ENCODE data around the gene DYSF. TPM values are rescaled to one million over a fixed set of nuclear protein-coding genes. Genes with fewer than 3 reads are reported as not detected.

Gene DYSF
- polyA plus RNA-seq, 1 donor (not counting 4 experiments of a cell fraction or from before 2014, with no cell fraction given), result 8.2 TPM

GRCh38 chr2:71704131-71704561 lies 250.8 kb downstream of the DYSF start:
- Histone ChIP-seq H3K27ac (ENCODE audit: control insufficient read depth, insufficient read depth, low read length) (no peak overlapping the region), H4K20me1 (ENCODE audit: control insufficient read depth, extremely low read depth, insufficient read depth, low read length) (no peaks in the 10 kb centered on the region), H3K27me3 (ENCODE audit: control insufficient read depth, extremely low read depth, insufficient read depth, low read length) (peaks cover 35% of the 10 kb centered on the region), H3K9me1 (ENCODE audit: control insufficient read depth, extremely low read depth, insufficient read depth, low read length) (no peaks in the 10 kb centered on the region), H3K4me1 (ENCODE audit: control insufficient read depth, extremely low read depth, insufficient read depth, low read length) (no peaks in the 10 kb centered on the region), H3K36me3 (ENCODE audit: control insufficient read depth in 2 of 2, extremely low read depth in 1 of 2, insufficient read depth in 2 of 2, low read length in 2 of 2) (no peaks in the 10 kb centered on the region), H3K4me2 (ENCODE audit: control insufficient read depth, extremely low read depth, insufficient read depth, low read depth, low read length) (no peak overlapping the region), H3K79me2 (ENCODE audit: control insufficient read depth, insufficient read depth, low read length) (no peaks in the 10 kb centered on the region), H3K9me3 (ENCODE audit: control insufficient read depth, low read depth, low read length) (no peaks in the 10 kb centered on the region), H2AFZ (ENCODE audit: control insufficient read depth, low read length) (no peak overlapping the region), H3K9ac (ENCODE audit: control insufficient read depth, extremely low read depth, insufficient read depth, low read length) (no peak overlapping the region), H3K4me3 (ENCODE audit: control insufficient read depth in 2 of 3, extremely low read depth in 1 of 3, insufficient read depth in 2 of 3, low read depth in 1 of 3, low read length in 3 of 3) (no peak overlapping the region)
- TF ChIP-seq, protein P1, sequence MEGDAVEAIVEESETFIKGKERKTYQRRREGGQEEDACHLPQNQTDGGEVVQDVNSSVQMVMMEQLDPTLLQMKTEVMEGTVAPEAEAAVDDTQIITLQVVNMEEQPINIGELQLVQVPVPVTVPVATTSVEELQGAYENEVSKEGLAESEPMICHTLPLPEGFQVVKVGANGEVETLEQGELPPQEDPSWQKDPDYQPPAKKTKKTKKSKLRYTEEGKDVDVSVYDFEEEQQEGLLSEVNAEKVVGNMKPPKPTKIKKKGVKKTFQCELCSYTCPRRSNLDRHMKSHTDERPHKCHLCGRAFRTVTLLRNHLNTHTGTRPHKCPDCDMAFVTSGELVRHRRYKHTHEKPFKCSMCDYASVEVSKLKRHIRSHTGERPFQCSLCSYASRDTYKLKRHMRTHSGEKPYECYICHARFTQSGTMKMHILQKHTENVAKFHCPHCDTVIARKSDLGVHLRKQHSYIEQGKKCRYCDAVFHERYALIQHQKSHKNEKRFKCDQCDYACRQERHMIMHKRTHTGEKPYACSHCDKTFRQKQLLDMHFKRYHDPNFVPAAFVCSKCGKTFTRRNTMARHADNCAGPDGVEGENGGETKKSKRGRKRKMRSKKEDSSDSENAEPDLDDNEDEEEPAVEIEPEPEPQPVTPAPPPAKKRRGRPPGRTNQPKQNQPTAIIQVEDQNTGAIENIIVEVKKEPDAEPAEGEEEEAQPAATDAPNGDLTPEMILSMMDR (optimal IDR thresholded peaks at IDR 0.05 in 1 of 3, IDR thresholded peaks at IDR 0.05 in 1 of 3, conservative IDR thresholded peaks at IDR 0.05 in 1 of 3; ENCODE audit: extremely low read depth in 1 of 3, insufficient read depth in 2 of 3, low read length in 3 of 3), result no peak
- no peak for TF ChIP-seq EZH2 (IDR thresholded peaks at IDR 0.05; ENCODE audit: low read length)
- dilution Hi-C loops (cut with MboI; ENCODE audit: extremely low pct_ligation_motif_present, low sequenced_read_pairs), result no loop called here
- DNase-seq (ENCODE audit: low read depth, low spot score) (no peak), FAIRE-seq (no peak)

- no peak overlapping the region for H3K4me2 ChIP-seq (ENCODE audit: control insufficient read depth, extremely low read depth, insufficient read depth, low read depth, low read length)
- dilution Hi-C loops (cut with MboI; ENCODE audit: extremely low pct_ligation_motif_present, low sequenced_read_pairs), result no loop called here
- DNase-seq (ENCODE audit: low read depth, low spot score) (no peak), FAIRE-seq (no peak)
- H4K20me1 ChIP-seq (ENCODE audit: control insufficient read depth, extremely low read depth, insufficient read depth, low read length), result no peaks in the 10 kb centered on the region
- H3K9me3 ChIP-seq (ENCODE audit: control insufficient read depth, low read depth, low read length), result no peaks in the 10 kb centered on the region
- H3K27me3 ChIP-seq (ENCODE audit: control insufficient read depth, extremely low read depth, insufficient read depth, low read length), result peaks cover 29% of the 10 kb centered on the region
- H3K36me3 ChIP-seq (ENCODE audit: control insufficient read depth in 2 of 2, extremely low read depth in 1 of 2, insufficient read depth in 2 of 2, low read length in 2 of 2), result no peaks in the 10 kb centered on the region
- H3K4me3 ChIP-seq (ENCODE audit: control insufficient read depth in 2 of 3, extremely low read depth in 1 of 3, insufficient read depth in 2 of 3, low read depth in 1 of 3, low read length in 3 of 3), result no peak overlapping the region
- no peaks in the 10 kb centered on the region for H3K79me2 ChIP-seq (ENCODE audit: control insufficient read depth, insufficient read depth, low read length)
- no peak overlapping the region for H3K27ac ChIP-seq (ENCODE audit: control insufficient read depth, insufficient read depth, low read length)
- H3K9ac ChIP-seq (ENCODE audit: control insufficient read depth, extremely low read depth, insufficient read depth, low read length), result no peak overlapping the region
- H3K9me1 ChIP-seq (ENCODE audit: control insufficient read depth, extremely low read depth, insufficient read depth, low read length), result no peaks in the 10 kb centered on the region
- H2AFZ ChIP-seq (ENCODE audit: control insufficient read depth, low read length), result no peak overlapping the region
- TF ChIP-seq, protein P1 (optimal IDR thresholded peaks at IDR 0.05 in 1 of 3, IDR thresholded peaks at IDR 0.05 in 1 of 3, conservative IDR thresholded peaks at IDR 0.05 in 1 of 3; ENCODE audit: extremely low read depth in 1 of 3, insufficient read depth in 2 of 3, low read length in 3 of 3), result no peak
- no peak for TF ChIP-seq EZH2 (IDR thresholded peaks at IDR 0.05; ENCODE audit: low read length)
- no peaks in the 10 kb centered on the region for H3K4me1 ChIP-seq (ENCODE audit: control insufficient read depth, extremely low read depth, insufficient read depth, low read length)
Measured at GRCh38 chr2:71704688-71705087, 251.3 kb downstream of the DYSF start.

Measured in keratinocyte (primary cell).